Fibroblast of skin of left biceps (primary cell): ENCODE data around the gene DAO.
A peak's percentile ranks its signal among the peaks of the same experiment; 100 is the strongest.
"Not testable (repeated sequence)": the region's sequence is repeated elsewhere in the genome, so short reads cannot be mapped to it uniquely, and the experiment has no call there.

Experiments
- DNase-seq, 2 experiments: peaks; one replicate each; pipeline ENCODE4 v3.0.0-alpha.2; 2013; ENCODE audit warnings: low read depth in 2 of 2

The DAO gene

GRCh38 chr12:108849660-108850059 lies 30.2 kb upstream of the DAO start:
- peak in 1 of 2 experiments; percentile 44 for DNase-seq

GRCh38 chr12:108850854-108851573 lies 28.9 kb upstream of the DAO start:
- DNase-seq = peak in 1 of 2 experiments; percentile 58

GRCh38 chr12:108852674-108853309 lies 27.1 kb upstream of the DAO start:
- no peak for DNase-seq

GRCh38 chr12:108853426-108853825 lies 26.5 kb upstream of the DAO start:
- DNase-seq = no peak

GRCh38 chr12:108853981-108854446 lies 25.9 kb upstream of the DAO start:
- peak in 1 of 2 experiments; percentile 69 for DNase-seq

GRCh38 chr12:108854451-108855283 lies 25.2 kb upstream of the DAO start:
- peak; percentile 79 to 81 for DNase-seq

- DNase-seq = no peak
Measured at GRCh38 chr12:108855284-108856169, 24.4 kb upstream of the DAO start.

GRCh38 chr12:108856170-108856427 lies 23.8 kb upstream of the DAO start:
- no peak for DNase-seq

- DNase-seq = no peak
Measured at GRCh38 chr12:108856428-108857157, 23.3 kb upstream of the DAO start.

- DNase-seq = no peak
Measured at GRCh38 chr12:108857158-108857407, 22.8 kb upstream of the DAO start.

GRCh38 chr12:108858311-108859074 lies 21.4 kb upstream of the DAO start:
- no peak for DNase-seq

- not testable (repeated sequence) for DNase-seq
Measured at GRCh38 chr12:108859141-108859922, 20.6 kb upstream of the DAO start.

- no peak for DNase-seq
Measured at GRCh38 chr12:108859923-108860291, 20.0 kb upstream of the DAO start.

GRCh38 chr12:108860443-108860842 lies 19.4 kb upstream of the DAO start:
- DNase-seq = no peak

GRCh38 chr12:108861878-108862587 lies 17.9 kb upstream of the DAO start:
- no peak for DNase-seq

- DNase-seq = no peak
Measured at GRCh38 chr12:108862588-108862959, 17.3 kb upstream of the DAO start.

- DNase-seq = no peak
Measured at GRCh38 chr12:108865169-108865568, 14.7 kb upstream of the DAO start.

- not testable (repeated sequence) for DNase-seq
Measured at GRCh38 chr12:108866083-108866482, 13.8 kb upstream of the DAO start.

- no peak for DNase-seq
Measured at GRCh38 chr12:108868781-108869180, 11.1 kb upstream of the DAO start.
